Cardiac muscle cell (in vitro differentiated cells and primary cell): Measurements from ENCODE around the gene COMT. TPM values are rescaled to one million over a fixed set of nuclear protein-coding genes. Genes with fewer than 3 reads are reported as not detected.

ENCODE experiments used
- DNase-seq, 2 donors: peaks; one replicate each; pipeline versions ENCODE4 v3.0.0 to v3.0.0-alpha.2; 2010 to 2017; ENCODE audit warnings: low read depth in 1 of 2, low spot score in 1 of 2
- H3K27ac ChIP-seq: fragments of 200-600 bp; sonication (generic); 2 replicates; pipeline ENCODE4 v1.5.1; 2016
- H3K27me3 ChIP-seq: fragments of 200-600 bp; sonication (generic); 2 replicates; pipeline ENCODE4 v1.6.0; 2016; ENCODE audit warnings: control low read depth
- H3K36me3 ChIP-seq: fragments of 200-600 bp; sonication (generic); 2 replicates; pipeline ENCODE4 v1.5.1; 2016; ENCODE audit warnings: control low read depth
- H3K4me1 ChIP-seq: fragments of 200-600 bp; sonication (generic); 2 replicates; pipeline ENCODE4 v1.8.1; 2017; ENCODE audit warnings: low read depth, mild to moderate bottlenecking, mixed run types
- H3K4me3 ChIP-seq: fragments of 200-600 bp; sonication (generic); 2 replicates; pipeline ENCODE4 v1.5.1; 2016; ENCODE audit warnings: mild to moderate bottlenecking
- H3K9me3 ChIP-seq: fragments of 200-600 bp; sonication (generic); 2 replicates; pipeline ENCODE4 v1.5.1; 2017; ENCODE audit warnings: low read depth, mild to moderate bottlenecking, control low read depth
- polyA plus RNA-seq: library from polyadenylated mRNA; unstranded; fragments of >200 nt; fragmentation: Nextera tagmentation; extraction: Ambion mirVana; gene quantifications from 2 replicates; pipeline ENCODE4 v1.2.1, GENCODE V29; 2016
- total RNA-seq: library from RNA; depleted of rRNA; stranded (reverse); fragments of >200 nt; gene quantifications from 2 replicates; pipeline ENCODE4 v1.2.3, GENCODE V29; 2016
- TF ChIP-seq, protein P1 (sequence below): IDR thresholded peaks from 2 replicates; pipeline ENCODE4 v1.5.1; 2012; ENCODE audit warnings: low read depth, mild to moderate bottlenecking, low read length

Gene COMT
- total and polyA plus RNA-seq, 2 experiments from 2014 or later, result 35.8 to 51.9 TPM

DNA sequence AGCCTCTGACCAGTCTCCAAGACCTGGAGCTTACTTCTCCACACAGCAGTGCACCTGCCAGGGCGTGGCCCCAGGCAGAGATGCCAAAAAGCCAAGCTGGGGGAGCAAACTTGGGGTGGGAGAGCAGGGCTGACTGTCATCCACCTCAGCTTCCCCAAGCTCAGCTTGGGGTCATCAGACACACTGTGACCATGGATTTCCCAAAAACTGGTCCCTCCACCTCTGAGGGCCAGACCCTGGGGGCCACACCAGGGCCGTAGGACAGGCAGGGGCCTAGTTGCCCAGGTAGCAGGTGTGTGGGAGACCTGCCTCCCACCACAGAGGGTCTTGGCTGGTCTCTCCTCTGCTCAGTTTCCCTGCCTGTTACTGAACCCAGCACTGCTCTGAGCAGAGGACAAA, 44.4 kb downstream of the COMT start:
- H3K4me3 ChIP-seq, result peak overlapping the region; percentile 68
- DNase-seq, result no peak
- TF ChIP-seq, protein P1, sequence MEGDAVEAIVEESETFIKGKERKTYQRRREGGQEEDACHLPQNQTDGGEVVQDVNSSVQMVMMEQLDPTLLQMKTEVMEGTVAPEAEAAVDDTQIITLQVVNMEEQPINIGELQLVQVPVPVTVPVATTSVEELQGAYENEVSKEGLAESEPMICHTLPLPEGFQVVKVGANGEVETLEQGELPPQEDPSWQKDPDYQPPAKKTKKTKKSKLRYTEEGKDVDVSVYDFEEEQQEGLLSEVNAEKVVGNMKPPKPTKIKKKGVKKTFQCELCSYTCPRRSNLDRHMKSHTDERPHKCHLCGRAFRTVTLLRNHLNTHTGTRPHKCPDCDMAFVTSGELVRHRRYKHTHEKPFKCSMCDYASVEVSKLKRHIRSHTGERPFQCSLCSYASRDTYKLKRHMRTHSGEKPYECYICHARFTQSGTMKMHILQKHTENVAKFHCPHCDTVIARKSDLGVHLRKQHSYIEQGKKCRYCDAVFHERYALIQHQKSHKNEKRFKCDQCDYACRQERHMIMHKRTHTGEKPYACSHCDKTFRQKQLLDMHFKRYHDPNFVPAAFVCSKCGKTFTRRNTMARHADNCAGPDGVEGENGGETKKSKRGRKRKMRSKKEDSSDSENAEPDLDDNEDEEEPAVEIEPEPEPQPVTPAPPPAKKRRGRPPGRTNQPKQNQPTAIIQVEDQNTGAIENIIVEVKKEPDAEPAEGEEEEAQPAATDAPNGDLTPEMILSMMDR, result no peak
- no peaks in the 10 kb centered on the region for H3K9me3 ChIP-seq
- H3K27me3 ChIP-seq, result no peaks in the 10 kb centered on the region
- no peaks in the 10 kb centered on the region for H3K36me3 ChIP-seq
- no peak overlapping the region for H3K27ac ChIP-seq
- H3K4me1 ChIP-seq, result no peaks in the 10 kb centered on the region

DNA sequence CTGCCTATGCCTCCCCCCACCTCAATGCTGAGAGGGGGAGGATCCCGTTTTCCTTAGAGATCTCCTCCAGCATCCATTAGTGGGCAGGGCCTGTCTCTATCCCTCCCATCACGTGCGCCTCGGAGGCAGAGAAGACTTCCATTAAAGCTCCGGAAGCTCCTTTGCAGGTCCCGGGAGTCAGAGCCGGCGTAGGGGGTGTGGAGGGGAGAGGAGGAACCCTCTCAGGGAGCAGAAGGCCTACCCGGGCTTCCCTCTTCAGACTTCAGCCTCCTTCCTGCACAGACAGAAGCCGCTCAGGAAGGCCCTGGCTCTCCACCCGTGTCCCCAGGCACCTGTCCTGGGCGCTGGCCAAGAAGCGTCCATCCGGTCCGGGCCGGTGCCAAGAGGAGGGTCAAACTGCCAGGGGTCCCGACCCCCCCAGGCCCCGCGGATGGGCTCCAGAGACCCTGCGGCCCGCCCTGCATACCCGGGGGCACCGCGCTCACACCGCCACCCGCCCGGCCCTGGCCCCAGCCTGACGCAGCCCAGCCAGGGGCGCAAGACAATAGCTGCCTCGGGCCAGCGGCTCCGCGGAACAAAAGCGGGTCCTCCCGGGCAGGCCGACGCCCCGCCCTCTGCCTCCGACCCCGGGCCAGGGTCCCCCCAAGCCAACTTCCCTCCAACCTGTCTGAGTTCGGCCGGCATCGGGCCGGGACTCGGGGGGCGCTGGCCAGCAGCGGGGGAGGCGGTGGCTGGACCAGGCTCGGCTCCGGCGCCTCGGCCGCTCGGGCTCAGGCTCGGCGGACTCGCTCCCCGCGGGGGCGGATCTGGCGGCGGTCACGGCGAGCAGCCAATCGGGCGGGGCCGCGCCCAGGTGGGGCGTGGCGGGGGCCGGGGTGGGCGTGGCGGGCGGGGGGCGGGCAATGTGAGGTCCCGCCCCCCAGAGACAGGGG, 45.1 kb downstream of the COMT start:
- H3K27me3 ChIP-seq, result no peaks in the 10 kb centered on the region
- no peak overlapping the region for H3K27ac ChIP-seq
- TF ChIP-seq, protein P1, result no peak
- no peaks in the 10 kb centered on the region for H3K36me3 ChIP-seq
- no peaks in the 10 kb centered on the region for H3K9me3 ChIP-seq
- peak; percentile 75 to 89 for DNase-seq
- H3K4me1 ChIP-seq, result no peaks in the 10 kb centered on the region
- H3K4me3 ChIP-seq, result peak overlapping the region; percentile 68

DNA sequence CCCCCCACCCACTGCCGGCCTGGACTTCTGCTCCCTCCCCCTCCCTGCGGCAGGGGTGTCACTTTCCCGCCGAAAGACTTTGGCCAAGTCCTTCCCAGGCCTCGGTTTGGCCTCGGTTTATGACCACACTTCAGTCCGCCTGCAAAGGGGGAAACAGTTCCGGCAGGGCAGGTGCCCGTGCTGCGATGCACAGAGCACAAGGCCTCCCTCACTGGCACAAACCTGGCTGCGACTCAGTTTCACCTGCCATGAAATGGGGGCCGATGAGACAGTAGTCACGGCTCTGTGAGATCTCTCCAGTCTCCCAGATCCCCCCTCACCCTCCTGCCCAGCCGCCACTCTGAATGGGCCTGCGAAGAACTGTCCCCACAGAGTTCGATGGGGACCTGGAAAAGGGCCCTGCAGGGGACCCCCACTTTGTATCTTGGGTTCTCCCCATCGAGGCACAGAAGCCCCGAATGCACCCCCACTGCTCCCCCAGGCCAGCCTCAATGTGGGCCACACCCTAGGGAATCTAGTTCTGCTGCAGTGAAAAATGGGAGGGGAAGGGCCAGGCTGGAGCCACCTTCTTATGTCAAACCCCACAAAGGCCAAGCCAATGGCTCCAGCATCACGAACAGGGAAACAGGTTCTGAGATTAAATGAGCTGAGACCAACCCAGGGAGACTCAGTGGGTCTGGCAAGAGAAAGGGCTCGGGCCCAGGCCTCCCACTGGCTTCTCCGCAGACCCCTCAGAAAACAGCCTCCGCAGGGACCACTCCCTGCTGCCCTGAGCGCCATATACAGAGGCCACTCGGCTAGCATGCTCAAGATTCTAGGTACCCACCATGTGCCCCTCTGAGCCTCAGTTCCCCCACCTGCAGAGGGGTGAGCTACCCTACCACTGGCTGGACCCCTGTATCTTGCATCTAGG, 46.1 kb downstream of the COMT start:
- Histone ChIP-seq H3K9me3 (no peaks in the 10 kb centered on the region), H3K36me3 (no peaks in the 10 kb centered on the region), H3K4me1 (no peaks in the 10 kb centered on the region), H3K4me3 (no peak overlapping the region), H3K27ac (no peak overlapping the region), H3K27me3 (no peaks in the 10 kb centered on the region)
- DNase-seq, result no peak
- TF ChIP-seq, protein P1, result no peak

DNA sequence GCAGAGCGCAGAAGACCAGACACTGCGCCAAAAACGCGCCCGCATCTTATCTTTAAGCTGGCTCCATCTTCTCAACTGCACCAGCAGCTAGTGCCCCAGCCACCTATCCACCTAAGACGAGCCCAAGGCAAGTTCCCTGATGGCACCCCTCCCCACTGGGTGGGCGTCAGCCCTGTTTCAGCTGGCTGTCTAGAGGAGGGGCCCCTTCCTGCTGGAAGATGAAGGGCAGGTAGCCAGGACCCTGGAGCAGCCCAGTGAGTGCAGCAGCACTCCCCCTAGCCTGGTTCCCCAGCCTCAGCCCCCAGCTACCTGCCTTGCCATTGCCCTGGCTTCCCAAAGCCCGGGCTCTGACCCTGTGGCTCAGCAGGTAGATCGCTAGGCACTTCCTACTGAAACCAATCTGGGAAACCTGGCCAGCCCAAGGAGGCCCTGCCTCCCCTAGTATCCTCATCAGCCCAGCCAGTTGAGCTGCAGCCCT, 46.8 kb downstream of the COMT start:
- H3K27ac ChIP-seq, result no peak overlapping the region
- H3K27me3 ChIP-seq, result no peaks in the 10 kb centered on the region
- no peak for DNase-seq
- TF ChIP-seq, protein P1, result no peak
- no peaks in the 10 kb centered on the region for H3K4me1 ChIP-seq
- H3K4me3 ChIP-seq, result no peak overlapping the region
- no peaks in the 10 kb centered on the region for H3K9me3 ChIP-seq
- no peaks in the 10 kb centered on the region for H3K36me3 ChIP-seq

DNA sequence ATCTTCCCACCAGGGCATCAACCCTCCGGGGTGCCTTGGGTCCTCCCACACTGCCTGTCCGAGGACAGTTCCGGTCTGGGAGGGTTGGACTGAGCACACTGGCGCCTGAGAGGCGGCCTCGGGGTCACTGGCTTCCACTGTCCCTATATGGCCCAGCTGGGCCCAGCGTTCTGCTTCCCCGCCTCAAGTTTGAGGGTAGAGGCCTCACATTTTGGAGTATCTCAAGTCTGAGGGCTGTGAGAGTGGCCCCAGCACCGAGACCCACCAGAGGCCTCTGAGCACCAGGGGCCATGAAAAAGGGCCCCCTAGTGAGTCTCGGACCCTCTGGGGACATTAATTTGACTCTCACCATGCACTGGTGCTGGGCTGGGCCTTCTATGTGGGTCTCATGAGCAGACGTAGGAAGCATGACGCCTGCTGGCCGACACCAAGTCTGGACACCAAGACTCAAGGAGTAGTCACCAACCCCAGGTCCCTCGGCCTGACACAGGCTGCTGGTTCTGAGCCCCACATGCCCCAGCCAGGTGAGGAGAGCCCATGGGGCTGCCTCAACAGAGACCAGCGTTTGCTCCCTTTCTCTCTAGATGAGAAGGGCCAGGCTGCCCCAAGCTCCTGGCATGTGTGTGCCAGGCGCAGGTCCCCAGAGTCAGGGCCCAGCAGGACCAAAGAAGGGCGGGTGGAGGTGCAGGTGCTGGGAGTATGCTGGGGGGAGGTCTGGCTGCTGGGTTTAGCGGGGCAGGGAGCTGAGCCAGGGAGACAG, 47.6 kb downstream of the COMT start:
- H3K36me3 ChIP-seq, result no peaks in the 10 kb centered on the region
- no peak for DNase-seq
- TF ChIP-seq, protein P1, result no peak
- H3K4me1 ChIP-seq, result no peaks in the 10 kb centered on the region
- H3K27ac ChIP-seq, result no peak overlapping the region
- H3K9me3 ChIP-seq, result no peaks in the 10 kb centered on the region
- no peak overlapping the region for H3K4me3 ChIP-seq
- H3K27me3 ChIP-seq, result no peaks in the 10 kb centered on the region
